ENCODE data around the gene ATP6V0C.

ATP6V0C gene

GRCh38 chr16:2492292-2492691 is 21.5 kb upstream of the ATP6V0C start:
- Histone ChIP-seq H3K4me1 (ENCODE audit: insufficient read depth, low read length, poor library complexity, severe bottlenecking) (no peaks in the 10 kb centered on the region), H3K9me3 (ENCODE audit: insufficient read depth, low read depth, low read length) (no peaks in the 10 kb centered on the region), H3K9ac (ENCODE audit: low read depth, low read length, poor library complexity, severe bottlenecking) (no peak overlapping the region), H2AFZ (ENCODE audit: low read length) (no peak overlapping the region), H3K9me2 (replicated peaks; ENCODE audit: low read depth, low read length) (no peaks in the 10 kb centered on the region), H3K27me3 (ENCODE audit: insufficient read depth, low read length, poor library complexity, severe bottlenecking) (no peaks in the 10 kb centered on the region), H3K4me2 (ENCODE audit: low read depth, low read length, poor library complexity, severe bottlenecking) (no peak overlapping the region), H3K79me2 (ENCODE audit: insufficient read depth, low read length) (peaks cover 5% of the 10 kb centered on the region; the same call in 1 of the 2 replicates), H3K4me3 (ENCODE audit: low read length, poor library complexity, severe bottlenecking) (no peak overlapping the region), H3F3A (ENCODE audit: low read depth) (no peaks in the 10 kb centered on the region), H4K20me1 (ENCODE audit: insufficient read depth, low read length, poor library complexity, severe bottlenecking) (peaks cover 3% of the 10 kb centered on the region), H3K36me3 (ENCODE audit: insufficient read depth, low read length) (no peaks in the 10 kb centered on the region; the same call in 1 of the 2 replicates)
- TF ChIP-seq CTCF (conservative IDR thresholded peaks at IDR 0.05; ENCODE audit: low read length) (no peak), EZH2phosphoT487 (IDR thresholded peaks at IDR 0.05; ENCODE audit: borderline replicate concordance) (no peak)

- no peak for TF ChIP-seq CTCF (conservative IDR thresholded peaks at IDR 0.05; ENCODE audit: low read length)
- no peak for TF ChIP-seq EZH2phosphoT487 (IDR thresholded peaks at IDR 0.05; ENCODE audit: borderline replicate concordance)
- Histone ChIP-seq H4K20me1 (ENCODE audit: insufficient read depth, low read length, poor library complexity, severe bottlenecking) (no peaks in the 10 kb centered on the region), H3F3A (ENCODE audit: low read depth) (no peaks in the 10 kb centered on the region), H3K36me3 (ENCODE audit: insufficient read depth, low read length) (no peaks in the 10 kb centered on the region; the same call in 1 of the 2 replicates), H3K4me1 (ENCODE audit: insufficient read depth, low read length, poor library complexity, severe bottlenecking) (no peaks in the 10 kb centered on the region), H3K79me2 (ENCODE audit: insufficient read depth, low read length) (peaks cover 5% of the 10 kb centered on the region; the same call in 1 of the 2 replicates), H3K9me2 (replicated peaks; ENCODE audit: low read depth, low read length) (no peaks in the 10 kb centered on the region), H3K4me2 (ENCODE audit: low read depth, low read length, poor library complexity, severe bottlenecking) (no peak overlapping the region), H3K27me3 (ENCODE audit: insufficient read depth, low read length, poor library complexity, severe bottlenecking) (no peaks in the 10 kb centered on the region), H3K9me3 (ENCODE audit: insufficient read depth, low read depth, low read length) (no peaks in the 10 kb centered on the region), H2AFZ (ENCODE audit: low read length) (no peak overlapping the region), H3K9ac (ENCODE audit: low read depth, low read length, poor library complexity, severe bottlenecking) (no peak overlapping the region), H3K4me3 (ENCODE audit: low read length, poor library complexity, severe bottlenecking) (no peak overlapping the region)
Measured at GRCh38 chr16:2493605-2494004, 20.1 kb upstream of the ATP6V0C start.

- TF ChIP-seq CTCF (conservative IDR thresholded peaks at IDR 0.05; ENCODE audit: low read length) (no peak), EZH2phosphoT487 (IDR thresholded peaks at IDR 0.05; ENCODE audit: borderline replicate concordance) (no peak)
- H3F3A ChIP-seq (ENCODE audit: low read depth), result no peaks in the 10 kb centered on the region
Measured at GRCh38 chr16:2494616-2495015, 19.1 kb upstream of the ATP6V0C start.

More at GRCh38 chr16:2494616-2495015, 19.1 kb upstream of the ATP6V0C start:
- no peak overlapping the region for H2AFZ ChIP-seq (ENCODE audit: low read length)
- peaks cover 3% of the 10 kb centered on the region; the same call in 1 of the 2 replicates for H3K79me2 ChIP-seq (ENCODE audit: insufficient read depth, low read length)
- no peaks in the 10 kb centered on the region for H3K4me1 ChIP-seq (ENCODE audit: insufficient read depth, low read length, poor library complexity, severe bottlenecking)
- no peaks in the 10 kb centered on the region for H3K27me3 ChIP-seq (ENCODE audit: insufficient read depth, low read length, poor library complexity, severe bottlenecking)
- no peak overlapping the region for H3K9ac ChIP-seq (ENCODE audit: low read depth, low read length, poor library complexity, severe bottlenecking)
- no peaks in the 10 kb centered on the region for H3K9me2 ChIP-seq (replicated peaks; ENCODE audit: low read depth, low read length)
- H4K20me1 ChIP-seq (ENCODE audit: insufficient read depth, low read length, poor library complexity, severe bottlenecking), result no peaks in the 10 kb centered on the region
- H3K36me3 ChIP-seq (ENCODE audit: insufficient read depth, low read length), result no peaks in the 10 kb centered on the region; the same call in 1 of the 2 replicates
- no peaks in the 10 kb centered on the region for H3K9me3 ChIP-seq (ENCODE audit: insufficient read depth, low read depth, low read length)
- H3K4me2 ChIP-seq (ENCODE audit: low read depth, low read length, poor library complexity, severe bottlenecking), result no peak overlapping the region
- no peak overlapping the region for H3K4me3 ChIP-seq (ENCODE audit: low read length, poor library complexity, severe bottlenecking)
